A549 (cell line): ENCODE data around the gene NLN.

ENCODE experiments used
- ATOH8 ChIP-seq: fragments of 250-450 bp; sonication (Bioruptor Pico); IDR thresholded peaks from 2 replicates; pipeline ENCODE4 v1.5.0; 2020; ENCODE audit warnings: low read depth, mild to moderate bottlenecking, moderate library complexity
- CTCF ChIP-seq: fragments of >200 bp; sonication (Bioruptor Twin); formaldehyde crosslinking; IDR thresholded peaks from 3 replicates; pipeline ENCODE4 v1.5.1; 2016
- EP300 ChIP-seq, 2 experiments: fragments of >200 bp; sonication (Bioruptor Twin); formaldehyde crosslinking; IDR thresholded peaks; 2 replicates in 1 of 2; 3 replicates in 1 of 2; pipeline ENCODE4 v1.6.1; 2016 to 2017
- MAFK ChIP-seq: fragments of 450-650 bp; IDR thresholded peaks from 2 replicates; pipeline ENCODE4 v1.6.1; 2014; ENCODE audit not compliant: partially characterized antibody
- POLR2A ChIP-seq: IDR thresholded peaks from 2 replicates; pipeline ENCODE4 v1.6.1; 2012; ENCODE audit warnings: mild to moderate bottlenecking, low read length
- USF2 ChIP-seq: fragments of 450-650 bp; IDR thresholded peaks from 2 replicates; pipeline ENCODE4 v1.6.1; 2014; ENCODE audit warnings: antibody characterized with exemption
- TF ChIP-seq, protein P1 (sequence below): fragments of 200-600 bp; sonication (generic); IDR thresholded peaks from 2 replicates; pipeline ENCODE4 v1.6.1; 2016; ENCODE audit warnings: antibody characterized with exemption, mild to moderate bottlenecking, moderate library complexity

DNA sequence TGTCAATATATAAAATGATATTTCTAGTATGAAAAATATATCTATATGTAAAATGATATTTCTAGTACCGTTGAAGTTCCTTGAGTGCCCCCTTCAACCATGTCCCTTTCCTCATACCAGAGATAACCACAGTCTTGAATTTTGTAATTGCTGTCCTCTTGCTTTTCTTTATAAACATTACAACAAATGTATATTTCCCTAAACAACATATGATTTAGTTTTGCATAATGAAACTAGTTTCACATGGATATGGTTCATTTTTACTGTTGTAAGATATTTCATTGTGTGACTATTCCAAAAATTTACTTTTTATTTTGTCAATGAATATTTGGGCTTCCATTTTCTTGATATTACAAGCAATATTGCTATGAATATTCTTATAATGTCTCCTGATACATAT is 14.0 kb downstream of the NLN start:
- TF ChIP-seq USF2 (no peak), POLR2A (no peak), CTCF (no peak), ATOH8 (CRISPR knock-in tag) (no peak), MAFK (no peak), EP300 (IDR thresholded peaks at IDR 0.05) (no peak)
- TF ChIP-seq, protein P1, sequence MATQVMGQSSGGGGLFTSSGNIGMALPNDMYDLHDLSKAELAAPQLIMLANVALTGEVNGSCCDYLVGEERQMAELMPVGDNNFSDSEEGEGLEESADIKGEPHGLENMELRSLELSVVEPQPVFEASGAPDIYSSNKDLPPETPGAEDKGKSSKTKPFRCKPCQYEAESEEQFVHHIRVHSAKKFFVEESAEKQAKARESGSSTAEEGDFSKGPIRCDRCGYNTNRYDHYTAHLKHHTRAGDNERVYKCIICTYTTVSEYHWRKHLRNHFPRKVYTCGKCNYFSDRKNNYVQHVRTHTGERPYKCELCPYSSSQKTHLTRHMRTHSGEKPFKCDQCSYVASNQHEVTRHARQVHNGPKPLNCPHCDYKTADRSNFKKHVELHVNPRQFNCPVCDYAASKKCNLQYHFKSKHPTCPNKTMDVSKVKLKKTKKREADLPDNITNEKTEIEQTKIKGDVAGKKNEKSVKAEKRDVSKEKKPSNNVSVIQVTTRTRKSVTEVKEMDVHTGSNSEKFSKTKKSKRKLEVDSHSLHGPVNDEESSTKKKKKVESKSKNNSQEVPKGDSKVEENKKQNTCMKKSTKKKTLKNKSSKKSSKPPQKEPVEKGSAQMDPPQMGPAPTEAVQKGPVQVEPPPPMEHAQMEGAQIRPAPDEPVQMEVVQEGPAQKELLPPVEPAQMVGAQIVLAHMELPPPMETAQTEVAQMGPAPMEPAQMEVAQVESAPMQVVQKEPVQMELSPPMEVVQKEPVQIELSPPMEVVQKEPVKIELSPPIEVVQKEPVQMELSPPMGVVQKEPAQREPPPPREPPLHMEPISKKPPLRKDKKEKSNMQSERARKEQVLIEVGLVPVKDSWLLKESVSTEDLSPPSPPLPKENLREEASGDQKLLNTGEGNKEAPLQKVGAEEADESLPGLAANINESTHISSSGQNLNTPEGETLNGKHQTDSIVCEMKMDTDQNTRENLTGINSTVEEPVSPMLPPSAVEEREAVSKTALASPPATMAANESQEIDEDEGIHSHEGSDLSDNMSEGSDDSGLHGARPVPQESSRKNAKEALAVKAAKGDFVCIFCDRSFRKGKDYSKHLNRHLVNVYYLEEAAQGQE: no peak
